ENCODE data around the gene FAM50A.
"Not testable (repeated sequence)": the region's sequence is repeated elsewhere in the genome, so short reads cannot be mapped to it uniquely, and the experiment has no call there.

FAM50A gene

GRCh38 chrX:154486396-154487207 is 42.7 kb downstream of the FAM50A start, which contains the start of gene UBL4A:
TSS of gene UBL4A (minus strand) at chrX:154486615. CDS start at chrX:154486584, 31 bp downstream.
- peak; percentile 56 for DNase-seq

GRCh38 chrX:154487518-154488290 is 43.8 kb downstream of the FAM50A start:
- no peak for DNase-seq

GRCh38 chrX:154488336-154489075 is 44.6 kb downstream of the FAM50A start:
- no peak for DNase-seq

GRCh38 chrX:154489182-154489581 is 45.2 kb downstream of the FAM50A start:
- no peak for DNase-seq

GRCh38 chrX:154490021-154490413 is 46.1 kb downstream of the FAM50A start:
- DNase-seq, result peak; percentile 15

- DNase-seq, result peak; percentile 87
Observed at GRCh38 chrX:154490414-154491083, 46.6 kb downstream of the FAM50A start, which contains the start of gene SLC10A3. TSS of gene SLC10A3 (minus strand) at chrX:154490629. CDS start at chrX:154488940, 1,689 bp downstream.

GRCh38 chrX:154494715-154495114 is 50.8 kb downstream of the FAM50A start:
- no peak for DNase-seq

- DNase-seq, result no peak
Observed at GRCh38 chrX:154495472-154495922, 51.6 kb downstream of the FAM50A start.

- not testable (repeated sequence) for DNase-seq
Observed at GRCh38 chrX:154496591-154497137, 52.7 kb downstream of the FAM50A start.

All from activated naive CD4-positive, alpha-beta T cell treated with anti-CD3 and anti-CD28 coated beads, Interleukin-2, amount 50 U/mL, for 16 hours (primary cell).